ENCODE results near the gene KRT78.

KRT78 gene

DNA sequence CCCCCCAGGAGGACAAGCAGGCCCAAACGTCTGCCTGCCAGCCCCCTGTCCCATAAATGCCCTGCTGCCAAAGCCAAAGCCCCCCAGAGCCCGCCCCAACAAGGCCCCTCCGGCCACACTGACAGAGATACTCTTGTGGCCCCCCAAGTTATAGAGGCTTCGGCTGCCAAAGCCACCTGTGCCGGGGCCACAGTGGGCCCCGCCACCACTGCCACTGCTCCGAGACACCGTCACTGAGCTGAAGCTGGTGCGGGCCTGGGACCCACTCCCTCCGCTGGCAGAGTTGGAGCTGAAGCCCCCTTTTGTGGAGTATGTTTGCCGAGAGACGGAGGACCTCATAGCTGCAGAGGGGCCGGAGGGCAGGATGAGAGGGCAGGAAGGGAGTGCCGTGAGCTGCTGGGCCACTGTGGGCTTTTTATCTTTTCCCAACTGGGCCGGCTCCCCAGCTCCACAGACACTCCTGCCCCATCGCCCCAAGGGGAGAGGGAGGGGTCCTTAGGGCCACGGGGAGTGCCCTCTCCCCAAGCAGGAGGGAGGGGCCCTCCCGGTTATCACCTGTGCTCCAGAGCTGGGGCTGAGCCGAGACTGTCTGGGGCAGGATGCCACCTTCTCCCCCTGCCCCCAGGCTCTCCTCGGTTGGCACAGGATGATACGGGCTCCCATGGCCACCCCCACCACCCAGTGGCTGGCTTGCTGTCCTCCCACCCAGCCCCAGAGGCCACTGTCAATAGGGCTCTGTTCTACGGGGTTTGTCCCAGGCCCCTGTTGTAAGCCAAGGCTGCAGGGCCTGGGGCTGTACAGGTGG is 14.7 kb downstream of the KRT78 start, which contains the start of gene KRT79:
KRT79 (minus strand) TSS at position 390 of the 805 bp plus-strand sequence; CDS start at position 339, 51 bp downstream.
- DNase-seq (ENCODE audit: low read depth), result no peak
- no peak within 1 kb of the TSS for H3K4me3 ChIP-seq (ENCODE audit: low read length)
- TF ChIP-seq, protein P1, sequence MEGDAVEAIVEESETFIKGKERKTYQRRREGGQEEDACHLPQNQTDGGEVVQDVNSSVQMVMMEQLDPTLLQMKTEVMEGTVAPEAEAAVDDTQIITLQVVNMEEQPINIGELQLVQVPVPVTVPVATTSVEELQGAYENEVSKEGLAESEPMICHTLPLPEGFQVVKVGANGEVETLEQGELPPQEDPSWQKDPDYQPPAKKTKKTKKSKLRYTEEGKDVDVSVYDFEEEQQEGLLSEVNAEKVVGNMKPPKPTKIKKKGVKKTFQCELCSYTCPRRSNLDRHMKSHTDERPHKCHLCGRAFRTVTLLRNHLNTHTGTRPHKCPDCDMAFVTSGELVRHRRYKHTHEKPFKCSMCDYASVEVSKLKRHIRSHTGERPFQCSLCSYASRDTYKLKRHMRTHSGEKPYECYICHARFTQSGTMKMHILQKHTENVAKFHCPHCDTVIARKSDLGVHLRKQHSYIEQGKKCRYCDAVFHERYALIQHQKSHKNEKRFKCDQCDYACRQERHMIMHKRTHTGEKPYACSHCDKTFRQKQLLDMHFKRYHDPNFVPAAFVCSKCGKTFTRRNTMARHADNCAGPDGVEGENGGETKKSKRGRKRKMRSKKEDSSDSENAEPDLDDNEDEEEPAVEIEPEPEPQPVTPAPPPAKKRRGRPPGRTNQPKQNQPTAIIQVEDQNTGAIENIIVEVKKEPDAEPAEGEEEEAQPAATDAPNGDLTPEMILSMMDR (IDR thresholded peaks at IDR 0.05; ENCODE audit: insufficient read depth, low read depth, low read length, missing control alignments), result no peak

DNA sequence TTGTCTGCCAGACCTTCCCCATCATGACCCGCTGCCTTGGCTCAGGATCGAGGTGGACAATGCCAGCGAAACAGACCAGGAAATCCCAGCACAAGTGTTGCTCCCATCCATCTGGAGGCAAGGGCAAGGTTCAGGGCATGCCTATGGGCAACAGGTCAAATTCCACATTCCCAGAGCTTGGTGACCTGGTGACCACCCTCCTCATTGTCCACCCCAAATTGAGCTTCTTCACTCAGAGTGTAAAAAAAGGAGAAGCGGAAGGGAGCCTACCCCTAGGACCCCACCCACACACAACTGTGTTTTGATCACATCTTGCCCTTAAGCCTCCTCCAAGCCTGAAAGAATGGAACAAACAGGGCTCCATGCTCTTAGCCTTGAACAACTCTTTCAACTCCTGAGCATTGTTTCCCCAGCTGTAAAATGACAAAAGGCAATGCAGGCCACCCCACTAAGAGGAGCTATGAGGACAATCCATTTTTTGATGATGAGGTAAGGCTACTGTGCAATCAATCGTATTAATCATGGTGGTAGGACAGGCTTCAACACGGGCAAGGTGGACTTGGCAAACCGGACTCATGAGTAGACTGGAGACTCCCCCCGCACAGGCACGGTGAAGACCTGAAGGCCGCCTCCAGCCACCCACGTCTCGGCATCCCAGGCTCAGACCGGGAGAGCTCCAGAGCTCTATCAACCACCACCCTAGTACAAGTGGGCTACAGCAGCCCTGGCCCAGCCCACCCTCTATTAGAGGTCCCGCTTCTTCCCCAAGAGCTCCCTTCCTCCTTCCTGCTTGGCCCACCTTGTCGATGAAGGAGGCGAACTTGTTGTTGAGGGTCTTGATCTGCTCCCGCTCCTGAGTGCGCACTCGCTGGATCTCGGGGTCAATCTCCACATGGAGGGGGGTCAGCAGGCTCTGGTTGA is 15.5 kb downstream of the KRT78 start:
- TF ChIP-seq, protein P1 (IDR thresholded peaks at IDR 0.05; ENCODE audit: insufficient read depth, low read depth, low read length, missing control alignments), result no peak
- H3K4me3 ChIP-seq (ENCODE audit: low read length), result no peak overlapping the region
- DNase-seq (ENCODE audit: low read depth), result peak; percentile 84

DNA sequence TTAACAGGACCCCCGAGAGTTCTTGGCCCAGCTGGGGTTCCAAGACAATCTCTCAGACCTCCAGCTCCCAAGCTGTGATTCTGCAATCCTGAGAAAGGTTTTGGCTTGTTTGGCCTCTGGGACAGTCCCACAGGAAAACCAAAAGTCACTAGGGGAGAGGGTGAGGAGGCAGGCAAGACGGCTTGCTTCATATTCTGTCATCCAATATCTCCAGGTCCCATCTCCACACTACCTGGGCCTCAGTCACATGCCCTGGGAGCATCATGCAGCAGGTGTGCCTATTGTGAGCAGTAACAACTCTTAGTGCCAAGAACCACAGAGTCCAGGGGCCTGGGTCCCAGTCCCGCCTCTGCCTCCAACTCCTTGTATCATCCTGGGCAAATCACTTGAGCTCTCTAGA is 16.3 kb downstream of the KRT78 start:
- DNase-seq (ENCODE audit: low read depth), result no peak
- TF ChIP-seq, protein P1 (IDR thresholded peaks at IDR 0.05; ENCODE audit: insufficient read depth, low read depth, low read length, missing control alignments), result no peak
- no peak overlapping the region for H3K4me3 ChIP-seq (ENCODE audit: low read length)

DNA sequence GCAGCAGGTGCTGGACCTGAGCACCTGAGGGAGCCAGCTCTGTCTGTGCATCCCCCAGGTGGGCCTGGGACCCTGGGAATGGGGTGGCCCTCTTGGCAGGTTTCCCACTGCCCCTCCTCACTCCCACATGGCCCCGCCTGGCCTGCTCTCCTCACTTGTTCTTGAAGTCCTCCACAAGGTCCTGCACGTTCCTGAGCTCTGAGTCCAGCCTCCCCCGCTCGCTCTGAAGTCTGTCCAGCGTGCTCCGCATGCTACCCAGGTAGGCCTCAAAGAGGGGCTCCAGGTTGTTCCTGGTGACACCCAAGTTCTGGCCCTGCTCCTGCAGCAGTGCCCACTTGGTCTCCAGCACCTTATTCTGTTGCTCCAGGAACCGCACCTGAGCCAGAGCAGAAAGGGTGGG is 17.5 kb downstream of the KRT78 start:
- no peak for DNase-seq (ENCODE audit: low read depth)
- TF ChIP-seq, protein P1 (IDR thresholded peaks at IDR 0.05; ENCODE audit: insufficient read depth, low read depth, low read length, missing control alignments), result no peak
- H3K4me3 ChIP-seq (ENCODE audit: low read length), result no peak overlapping the region

DNA sequence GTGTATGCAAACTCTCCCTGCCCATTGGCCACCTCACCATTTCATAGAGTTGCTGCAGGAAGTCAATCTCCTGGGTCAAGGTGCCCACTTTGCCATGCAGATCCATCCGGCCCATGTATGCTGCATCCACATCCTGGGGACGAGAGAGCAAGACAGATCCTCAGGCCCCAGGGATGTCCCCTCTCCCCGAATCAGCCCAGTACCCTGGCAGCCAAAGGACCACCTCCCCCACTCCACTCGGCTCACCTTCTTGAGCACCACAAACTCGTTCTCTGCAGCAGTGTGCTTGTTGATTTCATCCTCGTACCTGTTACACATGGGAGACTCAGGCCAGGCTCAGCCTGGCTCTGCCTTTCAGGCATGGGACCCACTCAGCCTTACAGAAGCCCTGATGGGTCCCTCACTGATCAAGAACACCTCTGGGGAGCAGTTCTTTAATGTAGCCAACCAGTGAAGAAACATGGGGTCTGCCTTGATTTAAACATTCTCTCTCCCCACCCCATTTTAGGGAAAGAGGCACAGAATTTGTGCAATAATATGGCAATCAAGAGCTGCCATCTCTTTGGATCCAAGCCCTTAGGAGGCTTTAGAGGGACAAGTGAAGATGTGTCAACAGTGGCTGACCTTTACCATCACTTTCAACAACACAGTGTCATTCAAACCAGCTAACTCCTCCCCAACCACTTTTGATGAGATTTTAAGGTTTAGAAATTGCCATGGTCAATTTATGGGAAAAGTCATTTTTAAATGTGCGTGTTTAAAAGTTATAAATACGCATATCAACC is 18.6 kb downstream of the KRT78 start:
- TF ChIP-seq, protein P1 (IDR thresholded peaks at IDR 0.05; ENCODE audit: insufficient read depth, low read depth, low read length, missing control alignments), result no peak
- DNase-seq (ENCODE audit: low read depth), result no peak
- no peak overlapping the region for H3K4me3 ChIP-seq (ENCODE audit: low read length)

DNA sequence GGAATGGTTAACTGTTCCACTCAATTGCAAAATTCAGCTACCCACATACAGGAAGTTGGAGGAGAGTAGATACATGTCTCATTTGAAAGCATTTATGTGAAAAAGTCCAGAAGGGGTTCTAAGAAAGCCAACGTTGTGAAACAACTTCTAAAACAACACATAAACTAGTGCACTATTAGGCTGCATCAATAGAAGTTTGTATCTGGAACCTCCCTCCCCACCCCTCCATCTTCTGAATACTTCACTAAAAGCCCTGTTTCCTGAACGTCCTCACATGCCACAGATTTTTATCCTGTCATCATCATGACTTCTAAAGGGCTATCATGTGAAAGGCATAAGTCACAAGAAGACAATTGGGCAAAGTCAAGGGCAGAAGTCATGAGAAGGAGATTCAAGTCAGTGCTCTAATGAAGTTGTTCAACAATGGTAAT is 20.2 kb downstream of the KRT78 start:
- no peak for DNase-seq (ENCODE audit: low read depth)
- TF ChIP-seq, protein P1 (IDR thresholded peaks at IDR 0.05; ENCODE audit: insufficient read depth, low read depth, low read length, missing control alignments), result no peak
- H3K4me3 ChIP-seq (ENCODE audit: low read length), result no peak overlapping the region

Measured in epithelial cell of esophagus (primary cell).